ENCODE measurements around the gene IL4R. TPM values are rescaled to one million over a fixed set of nuclear protein-coding genes. Genes with fewer than 3 reads are reported as not detected.

The IL4R gene
- polyA plus RNA-seq, 1 donor from 2014 or later: 0.07 TPM

GRCh38 chr16:27281243-27281642 lies 32.5 kb upstream of the IL4R start:
- H3K79me2 ChIP-seq (replicated peaks; ENCODE audit: insufficient read depth, low read length): no peaks in the 10 kb centered on the region
- H3K9ac ChIP-seq (ENCODE audit: low read length): no peak overlapping the region
- no peaks in the 10 kb centered on the region for H3K36me3 ChIP-seq (ENCODE audit: insufficient read depth, low read length)
- no peaks in the 10 kb centered on the region for H3K27me3 ChIP-seq (ENCODE audit: insufficient read depth, low read depth, low read length)
- H2AFZ ChIP-seq (ENCODE audit: low read depth, low read length): no peak overlapping the region
- H3K9me3 ChIP-seq (ENCODE audit: low read length): no peaks in the 10 kb centered on the region
- no peak for TF ChIP-seq EZH2 (IDR thresholded peaks at IDR 0.05; ENCODE audit: borderline replicate concordance, insufficient read depth, low read length, poor library complexity, severe bottlenecking)
- TF ChIP-seq, protein P1, sequence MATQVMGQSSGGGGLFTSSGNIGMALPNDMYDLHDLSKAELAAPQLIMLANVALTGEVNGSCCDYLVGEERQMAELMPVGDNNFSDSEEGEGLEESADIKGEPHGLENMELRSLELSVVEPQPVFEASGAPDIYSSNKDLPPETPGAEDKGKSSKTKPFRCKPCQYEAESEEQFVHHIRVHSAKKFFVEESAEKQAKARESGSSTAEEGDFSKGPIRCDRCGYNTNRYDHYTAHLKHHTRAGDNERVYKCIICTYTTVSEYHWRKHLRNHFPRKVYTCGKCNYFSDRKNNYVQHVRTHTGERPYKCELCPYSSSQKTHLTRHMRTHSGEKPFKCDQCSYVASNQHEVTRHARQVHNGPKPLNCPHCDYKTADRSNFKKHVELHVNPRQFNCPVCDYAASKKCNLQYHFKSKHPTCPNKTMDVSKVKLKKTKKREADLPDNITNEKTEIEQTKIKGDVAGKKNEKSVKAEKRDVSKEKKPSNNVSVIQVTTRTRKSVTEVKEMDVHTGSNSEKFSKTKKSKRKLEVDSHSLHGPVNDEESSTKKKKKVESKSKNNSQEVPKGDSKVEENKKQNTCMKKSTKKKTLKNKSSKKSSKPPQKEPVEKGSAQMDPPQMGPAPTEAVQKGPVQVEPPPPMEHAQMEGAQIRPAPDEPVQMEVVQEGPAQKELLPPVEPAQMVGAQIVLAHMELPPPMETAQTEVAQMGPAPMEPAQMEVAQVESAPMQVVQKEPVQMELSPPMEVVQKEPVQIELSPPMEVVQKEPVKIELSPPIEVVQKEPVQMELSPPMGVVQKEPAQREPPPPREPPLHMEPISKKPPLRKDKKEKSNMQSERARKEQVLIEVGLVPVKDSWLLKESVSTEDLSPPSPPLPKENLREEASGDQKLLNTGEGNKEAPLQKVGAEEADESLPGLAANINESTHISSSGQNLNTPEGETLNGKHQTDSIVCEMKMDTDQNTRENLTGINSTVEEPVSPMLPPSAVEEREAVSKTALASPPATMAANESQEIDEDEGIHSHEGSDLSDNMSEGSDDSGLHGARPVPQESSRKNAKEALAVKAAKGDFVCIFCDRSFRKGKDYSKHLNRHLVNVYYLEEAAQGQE (IDR thresholded peaks at IDR 0.05; ENCODE audit: borderline replicate concordance): no peak
- H3K4me2 ChIP-seq (ENCODE audit: low read length): no peak overlapping the region
- no peaks in the 10 kb centered on the region for H3F3A ChIP-seq (ENCODE audit: insufficient read depth, low read length, poor library complexity, severe bottlenecking)
- no peaks in the 10 kb centered on the region for H3K9me2 ChIP-seq (ENCODE audit: insufficient read depth, low read length)
- H3K4me3 ChIP-seq (ENCODE audit: low read length): no peak overlapping the region
- H4K20me1 ChIP-seq (ENCODE audit: insufficient read depth): no peaks in the 10 kb centered on the region
- no peak overlapping the region for H3K27ac ChIP-seq (ENCODE audit: low read length)

GRCh38 chr16:27284865-27285675 lies 28.7 kb upstream of the IL4R start:
- no peaks in the 10 kb centered on the region for H3K9me2 ChIP-seq (ENCODE audit: insufficient read depth, low read length)
- H3K9ac ChIP-seq (ENCODE audit: low read length): no peak overlapping the region
- H3K4me2 ChIP-seq (ENCODE audit: low read length): no peak overlapping the region
- no peaks in the 10 kb centered on the region for H3K79me2 ChIP-seq (replicated peaks; ENCODE audit: insufficient read depth, low read length)
- H4K20me1 ChIP-seq (ENCODE audit: insufficient read depth): no peaks in the 10 kb centered on the region
- H3K27ac ChIP-seq (ENCODE audit: low read length): no peak overlapping the region
- no peaks in the 10 kb centered on the region for H3F3A ChIP-seq (ENCODE audit: insufficient read depth, low read length, poor library complexity, severe bottlenecking)
- H3K27me3 ChIP-seq (ENCODE audit: insufficient read depth, low read depth, low read length): no peaks in the 10 kb centered on the region
- no peak overlapping the region for H3K4me3 ChIP-seq (ENCODE audit: low read length)
- no peaks in the 10 kb centered on the region for H3K36me3 ChIP-seq (ENCODE audit: insufficient read depth, low read length)
- TF ChIP-seq EP300 (conservative IDR thresholded peaks at IDR 0.05; ENCODE audit: poor library complexity, severe bottlenecking): no peak
- TF ChIP-seq, protein P1 (IDR thresholded peaks at IDR 0.05; ENCODE audit: borderline replicate concordance): no peak
- TF ChIP-seq, protein P2, sequence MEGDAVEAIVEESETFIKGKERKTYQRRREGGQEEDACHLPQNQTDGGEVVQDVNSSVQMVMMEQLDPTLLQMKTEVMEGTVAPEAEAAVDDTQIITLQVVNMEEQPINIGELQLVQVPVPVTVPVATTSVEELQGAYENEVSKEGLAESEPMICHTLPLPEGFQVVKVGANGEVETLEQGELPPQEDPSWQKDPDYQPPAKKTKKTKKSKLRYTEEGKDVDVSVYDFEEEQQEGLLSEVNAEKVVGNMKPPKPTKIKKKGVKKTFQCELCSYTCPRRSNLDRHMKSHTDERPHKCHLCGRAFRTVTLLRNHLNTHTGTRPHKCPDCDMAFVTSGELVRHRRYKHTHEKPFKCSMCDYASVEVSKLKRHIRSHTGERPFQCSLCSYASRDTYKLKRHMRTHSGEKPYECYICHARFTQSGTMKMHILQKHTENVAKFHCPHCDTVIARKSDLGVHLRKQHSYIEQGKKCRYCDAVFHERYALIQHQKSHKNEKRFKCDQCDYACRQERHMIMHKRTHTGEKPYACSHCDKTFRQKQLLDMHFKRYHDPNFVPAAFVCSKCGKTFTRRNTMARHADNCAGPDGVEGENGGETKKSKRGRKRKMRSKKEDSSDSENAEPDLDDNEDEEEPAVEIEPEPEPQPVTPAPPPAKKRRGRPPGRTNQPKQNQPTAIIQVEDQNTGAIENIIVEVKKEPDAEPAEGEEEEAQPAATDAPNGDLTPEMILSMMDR (IDR thresholded peaks at IDR 0.05; ENCODE audit: poor library complexity, severe bottlenecking): no peak
- no peak for TF ChIP-seq POLR2AphosphoS5 (IDR thresholded peaks at IDR 0.05)
- no peak for TF ChIP-seq RAD21 (conservative IDR thresholded peaks at IDR 0.05)
- TF ChIP-seq SMC3 (conservative IDR thresholded peaks at IDR 0.05; ENCODE audit: poor library complexity): no peak
- TF ChIP-seq MXI1 (conservative IDR thresholded peaks at IDR 0.05; ENCODE audit: poor library complexity, severe bottlenecking): no peak
- TF ChIP-seq EZH2 (IDR thresholded peaks at IDR 0.05; ENCODE audit: borderline replicate concordance, insufficient read depth, low read length, poor library complexity, severe bottlenecking): no peak
- no peak for TF ChIP-seq TAF1 (IDR thresholded peaks at IDR 0.05; ENCODE audit: low read depth)
- no peaks in the 10 kb centered on the region for H3K9me3 ChIP-seq (ENCODE audit: low read length)
- H2AFZ ChIP-seq (ENCODE audit: low read depth, low read length): no peak overlapping the region
